ENCODE results near the gene SCIN.

Gene SCIN

GRCh38 chr7:12646139-12646538 is 75.6 kb downstream of the SCIN start:
- no peak for DNase-seq (ENCODE audit: low read depth)
- H3K4me3 ChIP-seq (ENCODE audit: low read length) = no peak overlapping the region
- TF ChIP-seq, protein P1, sequence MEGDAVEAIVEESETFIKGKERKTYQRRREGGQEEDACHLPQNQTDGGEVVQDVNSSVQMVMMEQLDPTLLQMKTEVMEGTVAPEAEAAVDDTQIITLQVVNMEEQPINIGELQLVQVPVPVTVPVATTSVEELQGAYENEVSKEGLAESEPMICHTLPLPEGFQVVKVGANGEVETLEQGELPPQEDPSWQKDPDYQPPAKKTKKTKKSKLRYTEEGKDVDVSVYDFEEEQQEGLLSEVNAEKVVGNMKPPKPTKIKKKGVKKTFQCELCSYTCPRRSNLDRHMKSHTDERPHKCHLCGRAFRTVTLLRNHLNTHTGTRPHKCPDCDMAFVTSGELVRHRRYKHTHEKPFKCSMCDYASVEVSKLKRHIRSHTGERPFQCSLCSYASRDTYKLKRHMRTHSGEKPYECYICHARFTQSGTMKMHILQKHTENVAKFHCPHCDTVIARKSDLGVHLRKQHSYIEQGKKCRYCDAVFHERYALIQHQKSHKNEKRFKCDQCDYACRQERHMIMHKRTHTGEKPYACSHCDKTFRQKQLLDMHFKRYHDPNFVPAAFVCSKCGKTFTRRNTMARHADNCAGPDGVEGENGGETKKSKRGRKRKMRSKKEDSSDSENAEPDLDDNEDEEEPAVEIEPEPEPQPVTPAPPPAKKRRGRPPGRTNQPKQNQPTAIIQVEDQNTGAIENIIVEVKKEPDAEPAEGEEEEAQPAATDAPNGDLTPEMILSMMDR (IDR thresholded peaks at IDR 0.05; ENCODE audit: insufficient read depth, low read depth, low read length, missing control alignments) = no peak

GRCh38 chr7:12647364-12648219 is 77.1 kb downstream of the SCIN start:
- DNase-seq (ENCODE audit: low read depth) = peak; percentile 84
- TF ChIP-seq, protein P1 (IDR thresholded peaks at IDR 0.05; ENCODE audit: insufficient read depth, low read depth, low read length, missing control alignments) = no peak
- no peak overlapping the region for H3K4me3 ChIP-seq (ENCODE audit: low read length)

DNA sequence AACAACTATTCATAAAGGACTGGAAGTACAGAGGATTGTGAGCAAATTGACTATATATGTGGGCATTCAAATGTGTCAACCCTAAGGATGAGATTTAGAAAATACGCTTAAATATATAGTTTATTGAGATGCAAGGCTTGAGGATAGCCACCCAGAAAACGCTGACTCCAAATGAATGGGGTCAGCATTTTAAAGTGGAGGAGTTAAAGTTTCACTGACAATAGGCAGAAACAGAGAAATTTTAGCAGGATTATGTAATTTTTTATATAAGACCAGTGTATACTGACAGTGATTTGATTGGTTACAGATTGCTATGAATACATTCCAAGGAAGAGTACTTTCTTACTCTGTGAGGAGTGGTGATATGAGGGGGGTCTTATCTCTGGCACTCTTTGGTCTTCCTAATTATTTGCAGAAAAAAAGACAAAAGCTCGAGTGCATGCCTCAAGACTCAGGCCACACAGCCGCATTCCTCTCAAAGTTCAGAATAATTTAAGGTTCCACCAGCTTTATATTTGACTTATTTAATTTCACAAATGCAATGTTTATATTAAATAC is 78.3 kb downstream of the SCIN start:
- DNase-seq (ENCODE audit: low read depth) = no peak
- H3K4me3 ChIP-seq (ENCODE audit: low read length) = no peak overlapping the region
- TF ChIP-seq, protein P1 (IDR thresholded peaks at IDR 0.05; ENCODE audit: insufficient read depth, low read depth, low read length, missing control alignments) = no peak

DNA sequence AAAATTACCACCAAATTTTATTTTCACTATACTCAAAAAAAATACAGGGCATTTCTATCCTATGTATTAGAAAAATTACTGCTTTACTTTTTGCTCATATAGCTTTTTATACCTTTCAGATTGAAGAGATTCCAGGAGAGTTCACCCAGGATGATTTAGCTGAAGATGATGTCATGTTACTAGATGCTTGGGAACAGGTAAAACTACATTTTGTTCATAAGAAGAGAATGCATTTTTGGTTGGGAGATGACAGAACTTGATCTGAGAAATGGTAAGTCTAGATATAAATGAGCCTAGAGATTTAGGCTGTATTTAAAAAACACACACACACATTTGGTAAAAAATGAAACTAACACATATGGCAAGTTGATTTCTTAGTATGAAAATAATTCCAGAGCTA is 78.8 kb downstream of the SCIN start:
- H3K4me3 ChIP-seq (ENCODE audit: low read length) = no peak overlapping the region
- TF ChIP-seq, protein P1 (IDR thresholded peaks at IDR 0.05; ENCODE audit: insufficient read depth, low read depth, low read length, missing control alignments) = no peak
- DNase-seq (ENCODE audit: low read depth) = peak; percentile 77

DNA sequence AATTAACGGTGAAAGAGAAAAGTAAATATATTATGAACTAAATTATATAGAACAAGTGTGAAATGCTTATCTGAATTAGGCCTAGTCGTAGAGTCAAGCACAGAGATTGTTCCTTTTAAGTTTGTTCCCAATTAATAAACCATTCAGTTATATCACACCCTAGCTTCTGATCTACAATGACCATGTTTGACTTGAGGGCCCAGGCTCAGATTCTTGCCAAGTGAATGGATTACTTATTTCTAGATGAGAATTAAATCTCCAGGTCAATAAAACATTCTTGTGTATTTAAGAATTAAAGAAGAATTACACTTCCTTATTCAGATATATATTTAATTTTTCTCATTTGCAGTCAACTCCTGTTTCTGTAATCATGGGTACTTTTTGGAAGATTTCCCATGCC is 79.6 kb downstream of the SCIN start:
- no peak for DNase-seq (ENCODE audit: low read depth)
- TF ChIP-seq, protein P1 (IDR thresholded peaks at IDR 0.05; ENCODE audit: insufficient read depth, low read depth, low read length, missing control alignments) = no peak
- H3K4me3 ChIP-seq (ENCODE audit: low read length) = no peak overlapping the region

GRCh38 chr7:12653110-12653509 is 82.6 kb downstream of the SCIN start:
- no peak for DNase-seq (ENCODE audit: low read depth)
- TF ChIP-seq, protein P1 (IDR thresholded peaks at IDR 0.05; ENCODE audit: insufficient read depth, low read depth, low read length, missing control alignments) = no peak
- no peak overlapping the region for H3K4me3 ChIP-seq (ENCODE audit: low read length)

Data from epithelial cell of esophagus (primary cell).